Measurements from ENCODE around the gene SLC26A11. TPM values are rescaled to one million over a fixed set of nuclear protein-coding genes. Genes with fewer than 3 reads are reported as not detected.

The SLC26A11 gene
- total and polyA plus RNA-seq, 4 experiments from 2014 or later = 6.3 to 126 (median 66.0) TPM

- Histone ChIP-seq H3K27ac (ENCODE audit: low read depth, low read length) (peak overlapping the region; percentile 67), H3K9me3 (ENCODE audit: control insufficient read depth in 1 of 2, low read length in 2 of 2) (no peaks in the 10 kb centered on the region), H3K27me3 (ENCODE audit: insufficient read depth, low read length) (no peaks in the 10 kb centered on the region), H3K4me3 (ENCODE audit: low read length in 2 of 2) (peak overlapping the region; percentile 64 to 92), H3K36me3 (ENCODE audit: insufficient read depth, low read length) (peaks cover 5% of the 10 kb centered on the region), H3K4me1 (ENCODE audit: insufficient read depth, low read length) (peaks cover 64% of the 10 kb centered on the region)
- peaks cover 0 to 2% (median 0%) of the 10 kb centered on the region in 8 donors for H3K9me3 Mint-ChIP-seq
- POLR2A ChIA-PET (ENCODE audit: partially characterized antibody) = interaction anchor here (0.7 to 7.9 kb wide), 10 partner anchors 8 to 423 kb away, joined by 3 to 71 read pairs (median 6); partner anchors contain the start of genes CBX4, SGSH and SLC26A11
- H3K27ac Mint-ChIP-seq = peak overlapping the region; percentile 93 to 98 (median 96)
- H3K4me1 Mint-ChIP-seq = peaks cover 35 to 76% (median 42%) of the 10 kb centered on the region in 4 donors
- intact Hi-C loops (cut with micrococcal nuclease) = loop anchor here (1.0 to 2.0 kb wide), 2 partner anchors 9 to 115 kb away; partner anchors contain the start of gene EIF4A3
- no peaks in the 10 kb centered on the region for H3K27me3 Mint-ChIP-seq
- CTCF ChIA-PET (ENCODE audit: partially characterized antibody) = interaction anchor here (5.9 kb wide), 1 partner anchor 66 kb away, joined by 22 read pairs; no protein-coding TSS in a partner anchor
- H3K4me3 Mint-ChIP-seq = peak overlapping the region; percentile 88 to 98 (median 93)
- no peak for DNase-seq
- H3K36me3 Mint-ChIP-seq = peaks cover 6 to 29% of the 10 kb centered on the region in 2 donors
Observed at GRCh38 chr17:80261895-80262279, 41.7 kb downstream of the SLC26A11 start.

- Histone ChIP-seq H3K9me3 (ENCODE audit: control insufficient read depth in 1 of 2, low read length in 2 of 2) (no peaks in the 10 kb centered on the region), H3K4me3 (ENCODE audit: low read length in 2 of 2) (peak overlapping the region; percentile 64 to 92), H3K36me3 (ENCODE audit: insufficient read depth, low read length) (peaks cover 6% of the 10 kb centered on the region), H3K27ac (ENCODE audit: low read depth, low read length) (peak overlapping the region; percentile 67), H3K27me3 (ENCODE audit: insufficient read depth, low read length) (no peaks in the 10 kb centered on the region), H3K4me1 (ENCODE audit: insufficient read depth, low read length) (peaks cover 68% of the 10 kb centered on the region)
- peak overlapping the region; percentile 88 to 98 (median 93) for H3K4me3 Mint-ChIP-seq
- no peaks in the 10 kb centered on the region for H3K27me3 Mint-ChIP-seq
- H3K36me3 Mint-ChIP-seq = peaks cover 7 to 29% of the 10 kb centered on the region in 2 donors
- H3K27ac Mint-ChIP-seq = peak overlapping the region; percentile 93 to 98 (median 96)
- intact Hi-C loops (cut with micrococcal nuclease) = no loop called here
- CTCF ChIA-PET (ENCODE audit: partially characterized antibody) = interaction anchor here (5.9 kb wide), 1 partner anchor 66 kb away, joined by 22 read pairs; no protein-coding TSS in a partner anchor
- no peak for DNase-seq
- H3K9me3 Mint-ChIP-seq = peaks cover 0 to 2% (median 0%) of the 10 kb centered on the region in 8 donors
- H3K4me1 Mint-ChIP-seq = peaks cover 37 to 77% (median 42%) of the 10 kb centered on the region in 4 donors
- POLR2A ChIA-PET (ENCODE audit: partially characterized antibody) = interaction anchor here (1.1 to 7.9 kb wide), 7 partner anchors 9 to 116 kb away, joined by 3 to 71 read pairs (median 9); partner anchors contain the start of genes SGSH and SLC26A11
Observed at GRCh38 chr17:80262291-80262690, 42.1 kb downstream of the SLC26A11 start.

- peaks cover 0 to 2% (median 0%) of the 10 kb centered on the region in 8 donors for H3K9me3 Mint-ChIP-seq
- H3K27ac Mint-ChIP-seq = peak overlapping the region in 5 of 7 donors; percentile 97 to 98 (median 98)
- H3K4me1 ChIP-seq (ENCODE audit: insufficient read depth, low read length) = peaks cover 68% of the 10 kb centered on the region
- DNase-seq = no peak
- H3K9me3 ChIP-seq (ENCODE audit: control insufficient read depth in 1 of 2, low read length in 2 of 2) = no peaks in the 10 kb centered on the region
- peaks cover 41 to 77% (median 43%) of the 10 kb centered on the region in 4 donors for H3K4me1 Mint-ChIP-seq
- ChIA-PET POLR2A (ENCODE audit: partially characterized antibody) (interaction anchor here (0.8 to 7.9 kb wide), 9 partner anchors 9 to 66 kb away, joined by 3 to 71 read pairs (median 9); partner anchors contain the start of genes SGSH and SLC26A11), CTCF (ENCODE audit: partially characterized antibody) (interaction anchor here (5.9 kb wide), 1 partner anchor 67 kb away, joined by 22 read pairs; no protein-coding TSS in a partner anchor)
- H3K27ac ChIP-seq (ENCODE audit: low read depth, low read length) = peak overlapping the region; percentile 67
- H3K36me3 ChIP-seq (ENCODE audit: insufficient read depth, low read length) = peaks cover 11% of the 10 kb centered on the region
- peak overlapping the region in 1 of 2 donors; percentile 92 for H3K4me3 ChIP-seq (ENCODE audit: low read length in 2 of 2)
- peak overlapping the region in 7 of 8 donors; percentile 90 to 99 (median 96) for H3K4me3 Mint-ChIP-seq
- H3K27me3 ChIP-seq (ENCODE audit: insufficient read depth, low read length) = no peaks in the 10 kb centered on the region
- peaks cover 11 to 32% of the 10 kb centered on the region in 2 donors for H3K36me3 Mint-ChIP-seq
- intact Hi-C loops (cut with micrococcal nuclease) = loop anchor here (1.0 kb wide), 1 partner anchor 44 kb away; no protein-coding TSS in a partner anchor
- H3K27me3 Mint-ChIP-seq = no peaks in the 10 kb centered on the region
Observed at GRCh38 chr17:80262775-80263244, 42.6 kb downstream of the SLC26A11 start.

- H3K27ac Mint-ChIP-seq = peak overlapping the region; percentile 93 to 98 (median 97)
- peaks cover 11 to 32% of the 10 kb centered on the region in 2 donors for H3K36me3 Mint-ChIP-seq
- no peaks in the 10 kb centered on the region for H3K9me3 ChIP-seq (ENCODE audit: control insufficient read depth in 1 of 2, low read length in 2 of 2)
- H3K27me3 ChIP-seq (ENCODE audit: insufficient read depth, low read length) = no peaks in the 10 kb centered on the region
- ChIA-PET POLR2A (ENCODE audit: partially characterized antibody) (interaction anchor here (0.7 to 7.9 kb wide), 16 partner anchors 9 to 424 kb away, joined by 3 to 71 read pairs (median 4); partner anchors contain the start of genes CBX4, SGSH and SLC26A11), CTCF (ENCODE audit: partially characterized antibody) (interaction anchor here (1.4 to 5.9 kb wide), 3 partner anchors 11 to 67 kb away, joined by 3 to 28 read pairs (median 22); no protein-coding TSS in a partner anchor)
- peak overlapping the region; percentile 51 to 92 for H3K4me3 ChIP-seq (ENCODE audit: low read length in 2 of 2)
- H3K4me3 Mint-ChIP-seq = peak overlapping the region; percentile 90 to 99 (median 96)
- H3K4me1 ChIP-seq (ENCODE audit: insufficient read depth, low read length) = peaks cover 72% of the 10 kb centered on the region
- H3K9me3 Mint-ChIP-seq = peaks cover 0 to 2% (median 0%) of the 10 kb centered on the region in 8 donors
- peaks cover 35 to 73% (median 36%) of the 10 kb centered on the region in 4 donors for H3K4me1 Mint-ChIP-seq
- peak overlapping the region; percentile 67 for H3K27ac ChIP-seq (ENCODE audit: low read depth, low read length)
- peaks cover 18% of the 10 kb centered on the region for H3K36me3 ChIP-seq (ENCODE audit: insufficient read depth, low read length)
- peak; percentile 81 to 96 (median 82) for DNase-seq
- intact Hi-C loops (cut with micrococcal nuclease) = loop anchor here (1.0 kb wide), 1 partner anchor 44 kb away; no protein-coding TSS in a partner anchor
- no peaks in the 10 kb centered on the region for H3K27me3 Mint-ChIP-seq
Observed at GRCh38 chr17:80263253-80264204, 43.3 kb downstream of the SLC26A11 start.

- peaks cover 0 to 2% (median 0%) of the 10 kb centered on the region in 8 donors for H3K9me3 Mint-ChIP-seq
- peak overlapping the region; percentile 51 to 92 for H3K4me3 ChIP-seq (ENCODE audit: low read length in 2 of 2)
- POLR2A ChIA-PET (ENCODE audit: partially characterized antibody) = interaction anchor here (0.6 to 7.9 kb wide), 17 partner anchors 9 to 425 kb away, joined by 3 to 71 read pairs (median 4); partner anchors contain the start of genes CBX4, SGSH and SLC26A11
- no peaks in the 10 kb centered on the region for H3K27me3 ChIP-seq (ENCODE audit: insufficient read depth, low read length)
- CTCF ChIA-PET (ENCODE audit: partially characterized antibody) = interaction anchor here (1.1 to 5.9 kb wide), 4 partner anchors 10 to 68 kb away, joined by 3 to 28 read pairs (median 12); no protein-coding TSS in a partner anchor
- peaks cover 72% of the 10 kb centered on the region for H3K4me1 ChIP-seq (ENCODE audit: insufficient read depth, low read length)
- H3K27me3 Mint-ChIP-seq = no peaks in the 10 kb centered on the region
- H3K36me3 Mint-ChIP-seq = peaks cover 11 to 30% of the 10 kb centered on the region in 2 donors
- H3K36me3 ChIP-seq (ENCODE audit: insufficient read depth, low read length) = peaks cover 27% of the 10 kb centered on the region
- peak overlapping the region; percentile 93 to 98 (median 97) for H3K27ac Mint-ChIP-seq
- peak overlapping the region; percentile 90 to 99 (median 96) for H3K4me3 Mint-ChIP-seq
- H3K4me1 Mint-ChIP-seq = peaks cover 28 to 64% (median 31%) of the 10 kb centered on the region in 4 donors
- H3K27ac ChIP-seq (ENCODE audit: low read depth, low read length) = peak overlapping the region; percentile 67
- no peaks in the 10 kb centered on the region for H3K9me3 ChIP-seq (ENCODE audit: control insufficient read depth in 1 of 2, low read length in 2 of 2)
- intact Hi-C loops (cut with micrococcal nuclease) = no loop called here
- DNase-seq = peak; percentile 33 to 76 (median 50)
Observed at GRCh38 chr17:80264205-80265075, 44.2 kb downstream of the SLC26A11 start.

All from CD4-positive, alpha-beta memory T cell (primary cell).